Activated CD8-positive, alpha-beta memory T cell treated with anti-CD3 and anti-CD28 coated beads for 48 hours (primary cell): ENCODE results near the gene CENPN.

Source experiments
- DNase-seq, 3 experiments: peaks; one replicate each; pipeline ENCODE4 v3.0.0-alpha.2; 2020; ENCODE audit warnings: low read depth in 2 of 3, low spot score in 2 of 3

CENPN gene

GRCh38 chr16:81026429-81026828, 19.4 kb downstream of the CENPN start:
- DNase-seq: no peak

GRCh38 chr16:81029930-81030604, 23.1 kb downstream of the CENPN start:
- DNase-seq: no peak

GRCh38 chr16:81035398-81035974, 28.5 kb downstream of the CENPN start, which contains the start of gene ATMIN:
TSS of gene ATMIN (plus strand) at chr16:81035842. CDS start at chr16:81035871, 29 bp downstream.
- peak; percentile 62 to 74 (median 73) for DNase-seq

GRCh38 chr16:81035975-81036750, 29.1 kb downstream of the CENPN start:
- peak in 2 of 3 experiments; percentile 12 to 16 for DNase-seq

GRCh38 chr16:81036751-81037350, 29.8 kb downstream of the CENPN start:
- no peak for DNase-seq

- no peak for DNase-seq
Observed at GRCh38 chr16:81040131-81040530, 33.1 kb downstream of the CENPN start.

- no peak for DNase-seq
Observed at GRCh38 chr16:81040842-81041241, 33.8 kb downstream of the CENPN start.

GRCh38 chr16:81041696-81042095, 34.7 kb downstream of the CENPN start:
- DNase-seq: no peak

- no peak for DNase-seq
Observed at GRCh38 chr16:81042821-81043220, 35.8 kb downstream of the CENPN start.

GRCh38 chr16:81053761-81054160, 46.7 kb downstream of the CENPN start:
- DNase-seq: no peak

- DNase-seq: no peak
Observed at GRCh38 chr16:81060576-81061306, 53.7 kb downstream of the CENPN start.

GRCh38 chr16:81061307-81061640, 54.3 kb downstream of the CENPN start:
- DNase-seq: no peak

- no peak for DNase-seq
Observed at GRCh38 chr16:81061871-81062608, 55.0 kb downstream of the CENPN start.

GRCh38 chr16:81066681-81067080, 59.7 kb downstream of the CENPN start:
- DNase-seq: no peak

- no peak for DNase-seq
Observed at GRCh38 chr16:81067166-81067565, 60.2 kb downstream of the CENPN start.

GRCh38 chr16:81069063-81069462, 62.0 kb downstream of the CENPN start:
- no peak for DNase-seq

GRCh38 chr16:81070979-81071378, 64.0 kb downstream of the CENPN start:
- DNase-seq: no peak

- no peak for DNase-seq
Observed at GRCh38 chr16:81071805-81072204, 64.8 kb downstream of the CENPN start.

GRCh38 chr16:81073560-81074330, 66.7 kb downstream of the CENPN start:
- DNase-seq: no peak
